ENCODE data around the gene LRP5.

DNA sequence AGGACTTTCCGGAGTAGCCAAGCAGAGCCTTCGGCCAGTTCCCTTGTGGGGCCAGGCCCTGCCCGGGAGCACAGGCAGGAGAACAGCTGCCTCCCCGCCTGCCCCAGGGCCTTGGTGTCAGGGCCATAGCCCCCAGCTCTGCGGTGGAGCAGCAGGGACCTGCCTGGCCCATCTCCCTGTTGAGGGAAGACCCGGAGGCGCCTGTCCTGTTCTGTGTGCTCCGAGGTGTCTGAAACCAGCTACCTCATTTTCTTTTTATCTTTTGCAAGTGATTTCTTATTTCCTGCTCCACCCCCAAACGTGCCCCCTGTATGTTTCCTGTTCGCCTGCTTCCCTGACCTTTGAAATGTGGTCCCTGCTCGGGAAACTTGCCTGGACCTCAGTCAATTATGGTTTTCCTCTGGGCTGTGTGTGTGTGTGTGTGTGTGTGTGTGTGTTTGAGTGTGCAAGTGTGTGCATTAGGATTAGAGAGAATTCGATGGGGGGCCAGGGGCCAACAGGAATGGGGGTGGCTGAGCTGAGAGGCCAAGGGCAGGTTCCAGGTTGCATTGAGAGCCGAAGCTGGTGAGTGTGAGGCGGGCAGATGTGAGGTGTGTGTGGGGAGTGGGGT, 19.1 kb downstream of the LRP5 start:
- TF ChIP-seq POLR2AphosphoS5 (IDR thresholded peaks at IDR 0.05; ENCODE audit: low read depth, low read length) (no peak), TAF1 (IDR thresholded peaks at IDR 0.05; ENCODE audit: borderline replicate concordance, insufficient read depth, low read length) (no peak), SIN3A (IDR thresholded peaks at IDR 0.05; ENCODE audit: borderline replicate concordance, insufficient read depth, low read length) (no peak)
- TF ChIP-seq, protein P1, sequence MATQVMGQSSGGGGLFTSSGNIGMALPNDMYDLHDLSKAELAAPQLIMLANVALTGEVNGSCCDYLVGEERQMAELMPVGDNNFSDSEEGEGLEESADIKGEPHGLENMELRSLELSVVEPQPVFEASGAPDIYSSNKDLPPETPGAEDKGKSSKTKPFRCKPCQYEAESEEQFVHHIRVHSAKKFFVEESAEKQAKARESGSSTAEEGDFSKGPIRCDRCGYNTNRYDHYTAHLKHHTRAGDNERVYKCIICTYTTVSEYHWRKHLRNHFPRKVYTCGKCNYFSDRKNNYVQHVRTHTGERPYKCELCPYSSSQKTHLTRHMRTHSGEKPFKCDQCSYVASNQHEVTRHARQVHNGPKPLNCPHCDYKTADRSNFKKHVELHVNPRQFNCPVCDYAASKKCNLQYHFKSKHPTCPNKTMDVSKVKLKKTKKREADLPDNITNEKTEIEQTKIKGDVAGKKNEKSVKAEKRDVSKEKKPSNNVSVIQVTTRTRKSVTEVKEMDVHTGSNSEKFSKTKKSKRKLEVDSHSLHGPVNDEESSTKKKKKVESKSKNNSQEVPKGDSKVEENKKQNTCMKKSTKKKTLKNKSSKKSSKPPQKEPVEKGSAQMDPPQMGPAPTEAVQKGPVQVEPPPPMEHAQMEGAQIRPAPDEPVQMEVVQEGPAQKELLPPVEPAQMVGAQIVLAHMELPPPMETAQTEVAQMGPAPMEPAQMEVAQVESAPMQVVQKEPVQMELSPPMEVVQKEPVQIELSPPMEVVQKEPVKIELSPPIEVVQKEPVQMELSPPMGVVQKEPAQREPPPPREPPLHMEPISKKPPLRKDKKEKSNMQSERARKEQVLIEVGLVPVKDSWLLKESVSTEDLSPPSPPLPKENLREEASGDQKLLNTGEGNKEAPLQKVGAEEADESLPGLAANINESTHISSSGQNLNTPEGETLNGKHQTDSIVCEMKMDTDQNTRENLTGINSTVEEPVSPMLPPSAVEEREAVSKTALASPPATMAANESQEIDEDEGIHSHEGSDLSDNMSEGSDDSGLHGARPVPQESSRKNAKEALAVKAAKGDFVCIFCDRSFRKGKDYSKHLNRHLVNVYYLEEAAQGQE (IDR thresholded peaks at IDR 0.05; ENCODE audit: insufficient read depth in 1 of 2, low read depth in 2 of 2, low read length in 2 of 2) = no peak
